ENCODE measurements around the gene TADA3.

- TF ChIP-seq CTCF (IDR thresholded peaks at IDR 0.05) (no peak), POLR2A (IDR thresholded peaks at IDR 0.05) (no peak)
Measured at GRCh38 chr3:9785602-9786001, 6.7 kb downstream of the TADA3 start.

Measured in Peyer's patch (tissue), 4 donors.